GM12878 (cell line): ENCODE results near the gene TMEM255A. TPM values are rescaled to one million over a fixed set of nuclear protein-coding genes. Genes with fewer than 3 reads are reported as not detected.

ENCODE experiments used
- ATAC-seq: fragments of 200-7000 bp; cut with Tn5 transposase; 3 replicates; pipeline ENCODE4 v1.9.1; 2020; ENCODE audit warnings: mild to moderate bottlenecking, moderate library complexity
- BruUV-seq: library from RNA; stranded (reverse); fragments of 400-500 nt; replicated peaks from 2 replicates; lab custom pipeline; 2021; lab: Mats Ljungman, UMichigan
- CTCF ChIA-PET: fragments of 300-600 bp; sonication (Branson Sonifier 250); formaldehyde crosslinking; extraction: SDS; loops from one replicate; lab custom pipeline; 2021; ENCODE audit warnings: inconsistent platforms; lab: Yijun Ruan, JAX
- POLR2A ChIA-PET: fragments of 350-600 bp; formaldehyde crosslinking; extraction: SDS; loops from one replicate; lab custom pipeline; 2021; ENCODE audit warnings: inconsistent platforms; lab: Charles Lee
- RAD21 ChIA-PET: fragments of 300-600 bp; sonication (Branson Sonifier 250); formaldehyde crosslinking; loops from one replicate; lab custom pipeline; 2023; ENCODE audit warnings: antibody characterized with exemption; ENCODE audit not compliant: unreplicated experiment; lab: Charles Lee
- SMC1A ChIA-PET: fragments of 300-600 bp; sonication (Branson Sonifier 250); formaldehyde crosslinking; loops from one replicate; lab custom pipeline; 2023; ENCODE audit not compliant: unreplicated experiment, uncharacterized antibody; lab: Charles Lee
- DNase-seq: peaks from one replicate; pipeline ENCODE4 v3.0.0-alpha.2; 2011; ENCODE audit warnings: low read depth, low spot score
- FAIRE-seq: peaks from 3 replicates; lab custom pipeline; 2011; peaks lifted over from hg19 to GRCh38; lab: Jason Lieb, UNC
- H2AFZ ChIP-seq: 2 replicates; pipeline ENCODE4 v1.6.0; 2011; ENCODE audit warnings: low read depth, low read length, control low read depth; ENCODE audit not compliant: control insufficient read depth
- H3K27ac ChIP-seq: 2 replicates; pipeline ENCODE4 v1.5.1; 2011; ENCODE audit warnings: control low read depth; ENCODE audit not compliant: control insufficient read depth, insufficient read depth
- H3K27me3 ChIP-seq, 2 experiments: replicated peaks in 1 of 2; 2 replicates each; pipeline versions ENCODE4 v1.6.0 to v1.6.1; 2011; ENCODE audit warnings: low read length in 1 of 2; ENCODE audit not compliant: control insufficient read depth in 2 of 2, insufficient read depth in 2 of 2
- H3K36me3 ChIP-seq, 2 experiments: 2 replicates each; pipeline ENCODE4 v1.5.1; 2011; ENCODE audit warnings: low read length in 1 of 2; ENCODE audit not compliant: control insufficient read depth in 2 of 2, insufficient read depth in 2 of 2
- H3K4me1 ChIP-seq: 2 replicates; pipeline ENCODE4 v1.6.1; 2011; ENCODE audit warnings: mild to moderate bottlenecking, low read length, moderate library complexity, mixed read lengths; ENCODE audit not compliant: control insufficient read depth, insufficient read depth
- H3K4me2 ChIP-seq: 2 replicates; pipeline ENCODE4 v1.6.0; 2011; ENCODE audit warnings: control low read depth; ENCODE audit not compliant: control insufficient read depth, insufficient read depth
- H3K4me3 ChIP-seq: fragments of 200-600 bp; sonication (generic); 2 replicates; pipeline ENCODE4 v1.5.1; 2016
- H3K79me2 ChIP-seq: 2 replicates; pipeline ENCODE4 v1.6.0; 2011; ENCODE audit warnings: low read length; ENCODE audit not compliant: control insufficient read depth, insufficient read depth
- H3K9ac ChIP-seq: 2 replicates; pipeline ENCODE4 v1.8.0; 2011; ENCODE audit warnings: low read length, control low read depth, mixed read lengths; ENCODE audit not compliant: control insufficient read depth, insufficient read depth
- H3K9me3 ChIP-seq: replicated peaks from 3 replicates; pipeline ENCODE4 v1.5.1; 2011; ENCODE audit warnings: mild to moderate bottlenecking, low read length; ENCODE audit not compliant: control insufficient read depth, insufficient read depth
- H4K20me1 ChIP-seq: 2 replicates; pipeline ENCODE4 v1.6.0; 2011; ENCODE audit not compliant: control insufficient read depth, insufficient read depth
- ATF7 ChIP-seq: fragments of 450-650 bp; IDR thresholded peaks from 2 replicates; pipeline ENCODE4 v1.6.1; 2016; ENCODE audit warnings: low read depth, mild to moderate bottlenecking
- BHLHE40 ChIP-seq, 2 experiments: fragments of 450-650 bp in 1 of 2; IDR thresholded peaks; 2 replicates each; pipeline ENCODE4 v1.6.1; 2011 to 2017; ENCODE audit warnings: low read depth in 2 of 2, borderline replicate concordance in 1 of 2, improper control_type of control experiment in 1 of 2, low read length in 1 of 2, mild to moderate bottlenecking in 1 of 2
- CBX3 ChIP-seq: fragments of 200-600 bp; sonication (generic); IDR thresholded peaks from 2 replicates; pipeline ENCODE4 v1.6.1; 2016; ENCODE audit warnings: low read depth, borderline replicate concordance
- EP300 ChIP-seq, 2 experiments: fragments of 150-350 bp in 1 of 2; IDR thresholded peaks; 2 replicates each; pipeline ENCODE4 v1.6.1; 2011 to 2012; ENCODE audit warnings: low read depth in 2 of 2, low read length in 2 of 2, borderline replicate concordance in 1 of 2, improper control_type of control experiment in 1 of 2, inconsistent platforms in 1 of 2; ENCODE audit not compliant: control insufficient read depth in 1 of 2
- FOXK2 ChIP-seq: fragments of 450-650 bp; IDR thresholded peaks from 2 replicates; pipeline ENCODE4 v1.6.1; 2017; ENCODE audit warnings: mild to moderate bottlenecking, moderate library complexity
- HSF1 ChIP-seq: fragments of 150-350 bp; IDR thresholded peaks from 2 replicates; pipeline ENCODE4 v1.6.1; 2014; ENCODE audit warnings: mild to moderate bottlenecking, low read depth, low read length
- NFXL1 ChIP-seq: fragments of 450-650 bp; IDR thresholded peaks from 2 replicates; pipeline ENCODE4 v1.6.1; 2017; ENCODE audit warnings: antibody characterized with exemption, mild to moderate bottlenecking, borderline replicate concordance
- PKNOX1 ChIP-seq: fragments of 450-650 bp; IDR thresholded peaks from 2 replicates; pipeline ENCODE4 v1.6.1; 2016; ENCODE audit warnings: mild to moderate bottlenecking
- SRF ChIP-seq, 2 experiments: IDR thresholded peaks; 2 replicates each; pipeline ENCODE4 v1.6.1; 2011; ENCODE audit warnings: low read depth in 2 of 2, low read length in 2 of 2, mild to moderate bottlenecking in 1 of 2, moderate library complexity in 1 of 2
- ZBTB11 ChIP-seq: fragments of 450-650 bp; formaldehyde crosslinking; IDR thresholded peaks from 2 replicates; pipeline ENCODE4 v1.5.0; 2022; ENCODE audit warnings: mild to moderate bottlenecking, missing genetic modification characterization
- ZNF207 ChIP-seq: fragments of 450-650 bp; IDR thresholded peaks from 2 replicates; pipeline ENCODE4 v1.6.1; 2014; ENCODE audit warnings: antibody characterized with exemption, mild to moderate bottlenecking, borderline replicate concordance
- WGBS: methylation state at CpG from one replicate; pipeline ENCODE4 v1.1.6; 2016; ENCODE audit warnings: low lambda C conversion rate; ENCODE audit not compliant: insufficient replicate concordance, insufficient coverage; ENCODE audit errors: missing lambda C conversion rate; 5-methylcytosine and 5-hydroxymethylcytosine counted together
- in situ Hi-C: fragments of 300-500 bp; cut with MboI; formaldehyde crosslinking; loops from 9 replicates; pipeline ENCODE4 v1.14.3; 2018; ENCODE audit warnings: mixed read lengths
- intact Hi-C: fragments of 100-400 bp; cut with micrococcal nuclease; formaldehyde crosslinking; loops from one replicate; pipeline ENCODE4 v1.14.2; 2022; ENCODE audit not compliant: unreplicated experiment
- polyA plus RNA-seq, 11 experiments: library from polyadenylated mRNA; depleted of rRNA in 4 of 11; unstranded in 6 of 11; stranded (reverse) in 5 of 11; fragments of >200 nt; fragmentation: Nextera tagmentation in 4 of 11; fragmentation: Illumina TruSeq in 1 of 11; extraction: Ambion mirVana in 4 of 11; extraction: Trizol in 1 of 11; gene quantifications; 1 replicate in 1 of 11; 2 replicates in 10 of 11; pipeline versions ENCODE4 v1.2.1 to v1.2.3, GENCODE V29; 2011 to 2016; ENCODE audit warnings: inconsistent platforms in 2 of 11, missing spikeins in 2 of 11, low read depth in 1 of 11
- total RNA-seq, 4 experiments: library from RNA; depleted of rRNA in 3 of 4; stranded (reverse); fragments of >200 nt in 3 of 4; fragmentation: Illumina TruSeq in 1 of 4; extraction: Trizol in 1 of 4; gene quantifications; 2 replicates each; pipeline versions ENCODE4 v1.2.1 to v1.2.3, GENCODE V29; 2013 to 2021

TMEM255A gene
- total and polyA plus RNA-seq, 10 of the 15 experiments (the other 5 are each of a cell fraction or from before 2014, with no cell fraction given): 0.90 to 5.4 (median 1.3) TPM

- TF ChIP-seq BHLHE40 (IDR thresholded peaks at IDR 0.05; ENCODE audit: borderline replicate concordance in 1 of 2, low read depth in 2 of 2, low read length in 1 of 2): peak in 1 of 2 experiments; percentile 43; a peak in 1 of 4 replicates
- TF ChIP-seq HSF1: no peak
- no peak for TF ChIP-seq CBX3
Observed at GRCh38 chrX:120250522-120251271, 60.6 kb downstream of the TMEM255A start, which contains the start of gene ZBTB33 (continued).

- 30% methylated on average over 43 of the region's 43 CpGs for WGBS
- ATAC-seq (peak; percentile 84), DNase-seq (no peak), FAIRE-seq (peak; percentile 38)
- BruUV-seq: no TSS peak
- Histone ChIP-seq H3K27ac (peak overlapping the region; percentile 65), H4K20me1 (no peaks in the 10 kb centered on the region), H3K9ac (peak overlapping the region; percentile 73), H3K27me3 (no peaks in the 10 kb centered on the region), H3K79me2 (peaks cover 12% of the 10 kb centered on the region), H3K4me3 (peak overlapping the region; percentile 71), H3K9me3 (no peaks in the 10 kb centered on the region), H3K4me1 (no peaks in the 10 kb centered on the region), H2AFZ (peak overlapping the region; percentile 70), H3K36me3 (no peaks in the 10 kb centered on the region), H3K4me2 (peak overlapping the region; percentile 14; the same call in 1 of the 2 replicates)
- intact Hi-C loops (loop anchor here (10.0 kb wide), 1 partner anchor 210 kb away; no protein-coding TSS in a partner anchor), in situ Hi-C loops (no loop called here)
- ChIA-PET SMC1A (interaction anchor here (0.7 kb wide), 1 partner anchor 17 kb away, joined by 3 read pairs; no protein-coding TSS in a partner anchor), CTCF (interaction anchor here (0.9 to 1.0 kb wide), 2 partner anchors 31 to 64 kb away, joined by 3 read pairs; no protein-coding TSS in a partner anchor), RAD21 (interaction anchor here (1.8 kb wide), 1 partner anchor 64 kb away, joined by 5 read pairs; no protein-coding TSS in a partner anchor), POLR2A (interaction anchor here (0.6 kb wide), 1 partner anchor 67 kb away, joined by 3 read pairs; the partner anchor contains the start of gene TMEM255A)
- peak; percentile 91 for TF ChIP-seq ZBTB11
- TF ChIP-seq ZNF207: 0 out of 2 replicates have a peak, but pooled peaks have one; percentile 69
- TF ChIP-seq SRF (IDR thresholded peaks at IDR 0.05; ENCODE audit: low read depth in 2 of 2, low read length in 2 of 2): 0 out of 4 replicates have a peak, but pooled peaks of 1 of the 2 experiments have one; percentile 50
- TF ChIP-seq EP300 (IDR thresholded peaks at IDR 0.05; ENCODE audit: borderline replicate concordance in 1 of 2, control insufficient read depth in 1 of 2, low read depth in 2 of 2, low read length in 2 of 2): 0 out of 4 replicates have a peak, but pooled peaks of 1 of the 2 experiments have one; percentile 19
- no peak for TF ChIP-seq NFXL1
- TF ChIP-seq ATF7: no peak
- peak; percentile 90 for TF ChIP-seq FOXK2
- TF ChIP-seq PKNOX1: 0 out of 2 replicates have a peak, but pooled peaks have one; percentile 13
Observed at GRCh38 chrX:120244735-120245498, 66.3 kb downstream of the TMEM255A start.
